Effector CD8-positive, alpha-beta T cell (primary cell): ENCODE data around the gene CYP2A13.
"Not testable (repeated sequence)": the region's sequence is repeated elsewhere in the genome, so short reads cannot be mapped to it uniquely, and the experiment has no call there.

Experiments used
- DNase-seq: peaks from one replicate; lab custom pipeline; 2025; lab: John Stamatoyannopoulos, UW

Gene CYP2A13

DNA sequence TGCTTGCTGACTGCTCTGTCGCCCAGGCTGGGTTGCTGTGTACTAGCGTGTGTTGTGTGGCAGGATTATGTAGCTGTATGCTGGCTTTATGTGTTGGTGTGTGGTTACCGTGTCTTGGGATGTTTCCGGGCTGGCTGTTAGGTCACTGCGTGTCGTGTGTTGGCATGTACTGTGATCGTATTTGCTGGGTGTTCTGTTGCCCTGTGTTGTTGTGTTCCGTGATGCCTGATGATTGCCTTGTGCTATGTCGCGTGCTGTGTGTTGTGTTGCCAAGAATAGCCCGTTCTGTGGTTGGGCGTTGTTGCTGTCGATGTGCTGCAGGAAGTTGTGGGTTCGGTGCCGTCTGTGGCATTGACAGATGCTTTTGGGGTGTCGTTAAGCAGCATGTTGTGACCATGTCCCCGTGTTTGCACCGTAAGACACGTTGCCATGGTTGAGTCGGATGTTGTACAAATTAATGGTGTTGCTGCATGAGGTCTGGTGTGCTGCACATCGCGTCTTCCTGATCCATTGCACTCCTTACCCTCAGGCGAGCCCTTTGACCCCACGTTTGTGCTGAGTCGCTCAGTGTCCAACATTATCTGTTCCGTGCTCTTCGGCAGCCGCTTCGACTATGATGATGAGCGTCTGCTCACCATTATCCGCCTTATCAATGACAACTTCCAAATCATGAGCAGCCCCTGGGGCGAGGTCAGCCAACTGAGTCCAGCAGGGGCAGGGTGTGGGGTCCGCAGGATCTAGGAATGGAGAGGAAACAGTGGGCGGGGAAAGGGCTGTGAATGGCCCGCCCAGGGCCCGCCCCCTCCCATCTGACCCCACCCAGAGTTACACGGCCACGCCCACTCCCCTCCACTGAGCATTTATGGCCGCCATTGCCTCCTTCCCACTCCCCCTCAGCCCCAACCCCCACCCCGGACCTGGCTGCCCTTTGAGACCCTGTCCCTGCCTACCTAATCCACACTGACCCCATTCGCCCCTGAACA lies 33.0 kb downstream of the CYP2A13 start:
- DNase-seq = peak; percentile 47

DNA sequence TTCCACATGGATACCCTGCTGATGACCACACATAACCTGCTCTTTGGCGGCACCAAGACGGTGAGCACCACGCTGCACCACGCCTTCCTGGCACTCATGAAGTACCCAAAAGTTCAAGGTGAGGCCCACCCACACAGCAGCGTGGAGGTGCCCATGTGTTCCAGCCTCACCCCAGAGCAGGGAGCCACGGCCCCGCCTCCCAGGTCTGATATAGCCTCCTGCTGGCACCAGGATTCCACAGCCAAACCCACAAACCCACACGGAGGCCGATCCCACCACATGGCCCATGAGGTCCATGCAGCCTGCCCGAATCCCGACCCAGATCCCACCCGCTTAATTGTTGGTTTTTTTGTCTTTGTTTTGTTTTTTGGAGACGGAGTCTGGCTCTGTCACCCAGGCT lies 34.6 kb downstream of the CYP2A13 start:
- DNase-seq = not testable (repeated sequence)

DNA sequence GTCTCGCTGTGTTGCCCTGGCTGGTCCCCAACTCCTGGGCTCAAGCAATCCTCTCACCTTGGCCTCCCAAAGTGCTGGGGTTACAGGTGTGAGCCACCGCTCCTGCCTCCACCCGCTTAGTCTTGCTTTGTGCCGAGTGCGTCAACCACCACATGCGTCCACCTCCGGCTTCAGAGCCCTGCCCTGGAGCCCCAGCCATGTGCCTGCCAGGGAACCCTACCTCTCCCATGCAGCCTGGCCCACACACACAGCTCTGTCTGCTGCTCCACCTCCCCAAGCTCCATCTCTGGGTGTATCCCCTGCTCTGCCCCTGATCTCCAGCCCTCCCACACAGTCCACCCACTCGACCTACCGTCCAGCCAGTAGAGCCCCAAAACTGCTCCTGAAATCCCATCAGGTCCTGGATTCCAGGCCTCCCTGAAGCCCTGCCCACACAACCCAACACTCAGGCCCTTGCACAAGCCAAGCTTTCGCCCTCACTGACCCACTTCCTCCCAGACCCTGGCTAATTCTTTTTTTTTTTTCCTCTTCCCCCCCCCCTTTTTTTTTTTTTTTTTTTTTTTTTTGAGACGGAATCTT lies 35.6 kb downstream of the CYP2A13 start:
- DNase-seq = no peak

DNA sequence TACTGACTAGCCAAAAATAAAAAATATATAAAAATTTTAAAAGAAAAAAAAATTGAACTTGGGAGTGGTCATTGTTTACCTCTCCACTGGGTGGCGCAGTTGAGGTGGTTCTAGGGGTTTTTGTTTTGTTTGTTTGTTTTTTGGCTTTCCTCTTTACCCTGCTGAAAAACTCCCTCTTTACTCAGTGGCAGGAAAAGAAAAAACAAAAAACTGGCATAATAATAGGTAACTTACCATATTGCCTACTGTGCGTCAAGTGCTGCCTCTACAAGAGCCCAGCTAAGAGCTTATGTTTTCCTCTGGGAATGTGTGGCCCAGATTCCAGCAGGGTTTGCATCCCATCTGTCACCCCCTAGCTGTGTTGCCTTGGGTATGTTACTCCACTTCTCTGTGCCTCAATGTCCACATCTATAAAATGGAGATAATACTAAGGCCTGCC lies 38.5 kb downstream of the CYP2A13 start:
- peak; percentile 41 for DNase-seq

DNA sequence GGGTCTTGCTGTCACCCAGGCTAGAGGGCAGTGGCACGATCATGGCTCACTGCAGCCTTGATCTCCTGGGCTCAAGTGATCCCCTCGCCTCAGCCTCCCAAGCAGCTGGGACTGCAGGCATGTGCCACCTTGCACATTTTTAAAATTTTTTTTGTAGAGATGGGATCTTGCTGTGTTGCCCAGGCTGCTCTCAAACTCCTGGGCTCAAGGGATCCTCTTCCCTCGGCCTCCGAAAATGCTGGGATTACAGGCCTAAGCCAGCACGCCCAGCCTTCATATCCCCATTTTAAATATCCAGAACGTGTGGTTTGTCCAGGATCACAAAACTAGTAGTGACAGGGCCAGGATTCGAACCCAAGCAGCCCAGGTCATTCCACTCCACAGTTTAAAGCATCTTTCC lies 39.1 kb downstream of the CYP2A13 start:
- DNase-seq = not testable (repeated sequence)

DNA sequence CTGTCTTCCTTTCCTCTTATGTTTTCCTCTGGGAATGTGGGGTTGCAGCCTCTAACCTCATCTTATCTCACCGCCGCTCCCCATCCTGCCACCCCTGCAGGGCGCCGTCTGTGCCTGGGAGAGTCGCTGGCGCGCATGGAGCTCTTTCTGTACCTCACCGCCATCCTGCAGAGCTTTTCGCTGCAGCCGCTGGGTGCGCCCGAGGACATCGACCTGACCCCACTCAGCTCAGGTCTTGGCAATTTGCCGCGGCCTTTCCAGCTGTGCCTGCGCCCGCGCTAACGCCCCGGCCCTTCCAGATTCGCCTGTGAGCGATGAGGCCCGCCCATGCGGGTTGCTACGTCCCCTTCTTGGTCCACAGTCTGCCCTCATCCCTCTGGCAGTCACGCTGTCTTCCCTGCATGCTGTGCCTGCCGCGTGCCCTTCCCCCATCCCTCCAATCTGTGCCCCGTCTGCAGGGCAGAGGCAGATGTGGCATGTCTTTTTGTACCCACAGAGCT lies 39.6 kb downstream of the CYP2A13 start:
- peak; percentile 42 for DNase-seq

DNA sequence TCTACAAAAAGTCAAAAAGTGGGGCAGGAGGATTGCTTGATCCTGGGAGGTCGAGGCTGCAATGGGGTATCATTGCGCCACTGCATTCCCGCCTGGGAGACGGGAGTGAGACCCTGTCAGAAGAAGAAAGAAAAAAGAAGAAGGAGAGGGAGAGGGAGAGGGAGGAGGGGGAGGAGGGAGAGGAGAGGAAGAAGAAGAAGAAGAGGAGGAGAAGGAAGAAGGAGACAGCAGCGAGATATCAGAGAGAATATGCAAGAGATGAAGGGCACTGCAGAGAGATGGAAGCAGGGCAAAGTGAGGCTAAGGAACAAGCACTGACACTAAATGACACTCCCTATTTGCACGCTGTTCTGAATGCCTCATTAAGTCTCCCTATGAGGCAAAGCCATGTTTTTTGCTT lies 40.4 kb downstream of the CYP2A13 start:
- no peak for DNase-seq

DNA sequence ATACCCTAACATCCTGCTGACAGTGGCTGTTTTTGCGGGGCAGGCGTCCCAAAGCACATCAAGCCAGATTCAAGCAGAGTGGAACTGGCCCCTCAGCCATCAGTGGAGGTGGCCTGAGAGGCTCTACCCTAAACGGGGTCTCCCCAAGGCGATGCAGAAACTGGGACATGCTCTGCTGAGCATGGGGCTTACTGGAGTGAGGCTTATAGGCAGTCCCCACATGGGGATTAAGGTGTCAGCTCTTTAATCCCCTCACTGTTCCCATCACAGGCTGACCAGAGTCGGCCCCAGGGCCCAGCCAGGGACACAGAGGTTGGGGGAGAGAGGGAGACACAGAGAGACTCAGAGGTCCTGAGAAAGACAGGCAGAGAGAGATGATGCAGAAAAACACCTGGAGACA lies 42.9 kb downstream of the CYP2A13 start:
- no peak for DNase-seq

DNA sequence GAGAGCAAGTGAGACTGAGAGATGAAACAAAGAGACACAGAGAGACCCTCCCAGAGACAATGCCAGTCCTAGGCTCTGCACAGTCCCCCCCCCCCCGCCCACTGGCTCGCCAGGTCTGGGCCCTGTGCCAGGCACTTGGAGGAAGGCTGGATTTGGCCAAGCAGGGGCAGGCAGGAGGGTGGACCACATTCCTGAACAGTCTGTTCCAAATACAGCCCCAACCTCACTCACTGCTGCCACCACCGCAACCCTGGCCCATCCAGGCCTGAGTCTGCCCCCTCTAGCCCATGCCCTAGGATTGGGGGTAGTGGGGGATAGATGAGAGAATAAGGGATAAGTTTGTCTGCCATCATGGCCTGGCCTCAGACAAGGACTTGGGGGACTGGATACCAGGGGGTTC lies 45.0 kb downstream of the CYP2A13 start:
- no peak for DNase-seq

DNA sequence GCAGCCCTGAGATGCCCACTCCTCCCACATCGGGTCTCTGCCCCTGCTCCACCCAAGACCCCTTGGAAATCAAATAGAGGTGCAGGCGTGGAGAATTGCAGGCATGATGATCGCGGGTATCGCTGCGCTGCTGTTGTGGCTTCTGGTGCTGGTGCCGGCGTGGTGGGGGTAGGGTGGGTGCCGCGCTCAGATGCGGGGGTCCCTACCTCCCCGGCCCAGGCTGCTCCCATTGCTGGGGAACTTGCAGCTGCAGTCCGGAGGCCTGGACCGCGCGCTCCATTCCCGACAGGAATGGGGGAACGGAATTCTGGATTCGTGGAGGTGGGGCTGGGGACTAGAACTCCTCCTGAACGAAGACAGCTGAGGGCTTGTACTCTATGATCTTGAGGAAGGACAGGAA lies 46.4 kb downstream of the CYP2A13 start:
- DNase-seq = no peak

DNA sequence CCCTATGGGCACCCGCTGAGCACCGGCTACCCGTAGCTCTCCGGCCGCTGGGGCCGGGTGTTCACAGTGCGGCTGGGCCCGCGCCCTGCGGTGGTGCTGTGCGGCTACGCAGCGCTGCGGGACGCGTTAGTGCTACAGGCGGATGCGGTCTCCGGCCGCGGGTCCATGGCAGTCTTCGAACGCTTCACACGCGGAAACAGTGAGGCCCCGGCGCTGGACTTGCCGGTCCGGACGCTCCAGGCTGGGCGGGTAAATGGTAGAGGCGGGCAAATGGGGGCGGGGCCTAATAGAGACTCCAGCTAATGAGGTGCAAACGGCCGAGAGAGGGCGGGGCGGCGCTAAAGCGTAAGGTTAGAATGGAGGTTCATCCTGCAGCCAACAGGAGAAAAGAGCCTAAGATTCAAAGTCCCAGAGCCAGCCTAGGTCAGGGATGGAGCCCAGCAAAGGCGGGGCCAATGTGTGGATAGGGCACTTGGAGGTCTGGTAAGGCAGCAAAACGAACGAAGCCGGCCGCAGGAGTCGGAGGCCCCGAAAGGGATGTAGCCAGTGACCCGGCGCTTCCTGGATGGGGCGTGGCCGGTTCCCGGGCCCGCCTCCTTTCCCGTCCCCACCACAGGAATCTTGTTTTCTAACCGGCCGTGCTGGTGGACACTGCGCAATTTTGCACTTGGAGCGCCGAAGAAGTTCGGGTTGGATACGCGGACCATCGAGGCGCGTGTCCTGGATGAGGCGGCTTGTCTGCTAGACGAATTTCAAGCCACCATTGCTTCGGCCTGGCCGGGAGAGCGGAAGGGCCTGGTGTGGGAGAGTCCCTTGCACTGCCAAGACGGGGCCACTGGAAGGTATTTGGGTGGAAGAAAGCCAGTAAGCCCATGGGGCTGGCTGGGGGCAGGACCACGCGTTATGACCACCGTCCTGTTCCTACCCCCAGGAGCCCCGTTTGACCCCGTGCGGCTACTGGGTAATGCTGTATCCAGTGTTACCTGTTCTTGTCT lies 47.4 kb downstream of the CYP2A13 start:
- DNase-seq = peak; percentile 11

DNA sequence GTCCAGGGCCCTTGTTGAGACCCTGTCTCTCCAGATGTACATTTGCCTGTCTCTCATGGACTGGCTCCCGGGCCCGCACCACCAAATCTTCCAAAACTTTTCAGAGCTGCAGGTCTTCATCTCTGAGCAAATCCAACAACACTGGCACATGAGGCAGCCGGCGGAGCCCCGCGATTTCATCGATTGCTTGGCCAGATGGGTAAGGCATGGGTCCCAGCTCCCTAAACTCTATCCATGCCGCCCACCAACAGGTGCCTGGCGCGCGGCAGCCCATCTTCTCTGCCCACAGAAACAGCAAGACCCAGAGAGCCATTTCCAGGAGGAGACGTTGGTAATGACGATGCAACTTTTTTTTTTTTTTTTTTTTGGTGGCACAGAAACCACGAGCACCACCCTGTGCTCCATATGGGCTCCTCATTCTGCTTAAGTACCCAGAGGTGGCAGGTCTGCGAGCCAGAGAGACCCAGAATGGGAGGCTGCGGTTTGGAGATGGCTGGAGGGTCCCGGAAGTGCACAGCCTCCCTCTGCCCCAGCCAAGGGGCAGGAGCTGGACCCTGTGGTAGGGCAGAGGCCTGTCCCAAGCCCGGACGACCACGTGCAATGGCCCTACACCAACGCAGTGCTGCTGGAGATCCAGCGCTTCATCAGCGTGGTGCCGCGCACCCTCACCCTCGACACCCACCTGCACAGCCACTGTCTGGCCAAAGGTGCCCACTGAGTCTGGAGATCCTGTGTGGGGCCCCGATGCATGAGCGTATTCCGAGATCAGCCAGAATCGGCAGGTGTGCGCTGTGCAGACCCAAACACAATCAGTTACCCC lies 48.6 kb downstream of the CYP2A13 start:
- no peak for DNase-seq

DNA sequence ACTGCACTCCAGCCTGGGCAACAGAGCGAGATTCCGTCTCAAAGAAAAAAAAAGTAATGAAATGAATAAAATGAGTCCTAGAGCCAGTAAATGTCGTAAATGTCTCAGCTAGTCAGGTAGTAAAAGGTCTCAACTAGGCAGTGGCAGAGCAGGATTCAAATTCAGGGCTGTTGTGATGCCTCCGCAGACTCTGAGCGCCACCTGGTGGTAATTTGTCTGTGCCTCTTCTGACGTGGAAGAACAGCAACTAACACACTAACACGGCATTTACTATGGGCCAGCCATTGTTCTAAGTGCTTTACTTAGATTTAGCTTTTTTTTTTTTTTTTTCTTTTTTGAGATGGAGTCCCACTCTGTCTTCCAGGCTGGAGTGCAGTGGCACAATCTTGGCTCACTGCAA lies 56.2 kb downstream of the CYP2A13 start:
- peak; percentile 77 for DNase-seq
